Measurements from ENCODE around the gene NFATC2. TPM values are rescaled to one million over a fixed set of nuclear protein-coding genes. Genes with fewer than 3 reads are reported as not detected.

Gene NFATC2
- total RNA-seq, 2 donors from 2014 or later = 5.8 to 7.3 TPM

GRCh38 chr20:51391926-51392325, 150.6 kb downstream of the NFATC2 start:
- TF ChIP-seq, protein P1, sequence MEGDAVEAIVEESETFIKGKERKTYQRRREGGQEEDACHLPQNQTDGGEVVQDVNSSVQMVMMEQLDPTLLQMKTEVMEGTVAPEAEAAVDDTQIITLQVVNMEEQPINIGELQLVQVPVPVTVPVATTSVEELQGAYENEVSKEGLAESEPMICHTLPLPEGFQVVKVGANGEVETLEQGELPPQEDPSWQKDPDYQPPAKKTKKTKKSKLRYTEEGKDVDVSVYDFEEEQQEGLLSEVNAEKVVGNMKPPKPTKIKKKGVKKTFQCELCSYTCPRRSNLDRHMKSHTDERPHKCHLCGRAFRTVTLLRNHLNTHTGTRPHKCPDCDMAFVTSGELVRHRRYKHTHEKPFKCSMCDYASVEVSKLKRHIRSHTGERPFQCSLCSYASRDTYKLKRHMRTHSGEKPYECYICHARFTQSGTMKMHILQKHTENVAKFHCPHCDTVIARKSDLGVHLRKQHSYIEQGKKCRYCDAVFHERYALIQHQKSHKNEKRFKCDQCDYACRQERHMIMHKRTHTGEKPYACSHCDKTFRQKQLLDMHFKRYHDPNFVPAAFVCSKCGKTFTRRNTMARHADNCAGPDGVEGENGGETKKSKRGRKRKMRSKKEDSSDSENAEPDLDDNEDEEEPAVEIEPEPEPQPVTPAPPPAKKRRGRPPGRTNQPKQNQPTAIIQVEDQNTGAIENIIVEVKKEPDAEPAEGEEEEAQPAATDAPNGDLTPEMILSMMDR (IDR thresholded peaks at IDR 0.05) = no peak
- H3K4me1 ChIP-seq = no peaks in the 10 kb centered on the region
- DNase-seq = no peak
- intact Hi-C loops (cut with DNase I) = no loop called here
- no peaks in the 10 kb centered on the region for H3K36me3 ChIP-seq
- no peak overlapping the region for H3K27ac ChIP-seq
- no peak overlapping the region for H3K4me3 ChIP-seq
- H3K27me3 ChIP-seq = no peaks in the 10 kb centered on the region
- H3K9me3 ChIP-seq = no peaks in the 10 kb centered on the region
- no peak overlapping the region for H3K9ac ChIP-seq (ENCODE audit: low read depth in 2 of 2, low read length in 2 of 2)

DNA sequence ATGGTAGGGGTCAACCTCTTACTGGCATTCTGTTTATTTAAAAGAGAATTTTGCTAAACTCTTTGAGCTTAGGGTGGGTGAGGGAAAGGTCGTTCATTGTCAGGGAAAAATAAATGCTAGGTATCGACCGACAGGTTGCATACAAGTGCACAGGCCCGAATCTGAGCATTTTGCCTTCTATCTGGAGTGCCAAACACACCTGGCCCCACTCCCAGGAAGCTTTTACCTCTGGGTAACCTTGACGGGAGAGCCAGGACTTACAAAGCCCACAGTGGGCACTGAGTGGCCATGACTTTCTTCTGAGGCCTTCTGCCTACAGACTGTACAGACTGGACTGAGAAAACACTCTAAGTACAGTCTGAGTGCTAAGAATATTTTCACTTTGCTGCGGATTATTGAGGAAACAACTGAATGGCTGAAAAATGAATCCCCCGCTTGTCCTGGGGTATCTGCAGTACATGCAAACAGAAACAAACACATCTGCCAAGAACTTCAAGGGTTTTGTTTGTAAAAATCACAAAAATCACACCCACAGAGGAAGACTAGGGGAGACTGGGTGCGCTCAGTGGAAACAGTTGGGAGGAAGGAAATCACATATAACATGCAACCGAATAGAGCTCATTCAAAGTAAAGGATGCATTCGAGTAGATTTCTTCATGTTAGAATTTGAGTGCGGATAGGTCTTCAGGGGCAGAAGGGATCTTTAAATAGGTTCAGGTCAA, 152.8 kb downstream of the NFATC2 start:
- Histone ChIP-seq H3K27me3 (no peaks in the 10 kb centered on the region), H3K27ac (no peak overlapping the region), H3K4me3 (no peak overlapping the region), H3K9ac (ENCODE audit: low read depth in 2 of 2, low read length in 2 of 2) (no peak overlapping the region), H3K36me3 (no peaks in the 10 kb centered on the region), H3K9me3 (no peaks in the 10 kb centered on the region), H3K4me1 (no peaks in the 10 kb centered on the region)
- TF ChIP-seq, protein P1 (IDR thresholded peaks at IDR 0.05) = no peak
- no peak for DNase-seq
- intact Hi-C loops (cut with DNase I) = no loop called here

DNA sequence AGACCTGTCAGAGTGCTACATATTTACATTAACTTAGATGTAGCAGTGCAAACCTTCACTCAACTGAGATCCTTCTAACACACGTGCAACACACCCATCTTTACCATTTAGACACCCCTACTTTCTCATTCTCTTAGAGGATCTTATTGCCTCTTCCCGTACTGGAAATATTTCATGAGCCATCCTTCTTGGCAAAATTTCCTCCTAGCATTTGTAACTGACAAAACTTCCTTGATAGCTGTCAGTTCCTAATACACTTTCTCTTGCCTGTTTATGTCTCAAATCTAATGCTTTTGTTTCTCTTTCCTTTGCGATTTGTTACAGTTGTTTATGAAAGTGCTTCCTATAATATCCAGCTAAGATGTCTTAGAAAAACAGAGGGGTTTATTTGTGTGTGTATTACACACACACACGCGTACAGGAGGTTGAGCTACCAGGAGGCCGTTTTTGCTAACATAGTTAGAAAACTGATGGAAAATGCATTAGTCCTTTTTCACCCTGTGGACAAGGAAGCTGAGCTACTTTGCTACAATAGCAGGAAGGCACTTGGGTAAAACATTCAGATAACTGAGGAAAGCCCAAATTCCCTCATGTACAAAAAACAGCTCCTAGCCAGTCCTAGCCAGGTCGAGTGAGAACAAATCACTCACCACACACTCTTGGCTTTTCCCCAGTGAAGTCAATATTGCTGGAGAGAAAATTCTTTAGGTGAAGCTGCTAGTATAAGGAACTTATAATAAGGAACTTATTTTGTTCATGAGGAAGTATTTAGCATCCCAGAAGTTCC, 153.6 kb downstream of the NFATC2 start:
- no peaks in the 10 kb centered on the region for H3K9me3 ChIP-seq
- H3K9ac ChIP-seq (ENCODE audit: low read depth in 2 of 2, low read length in 2 of 2) = no peak overlapping the region
- H3K27me3 ChIP-seq = no peaks in the 10 kb centered on the region
- TF ChIP-seq, protein P1 (IDR thresholded peaks at IDR 0.05) = no peak
- no peak overlapping the region for H3K27ac ChIP-seq
- no peak for DNase-seq
- H3K4me3 ChIP-seq = no peak overlapping the region
- no peaks in the 10 kb centered on the region for H3K4me1 ChIP-seq
- intact Hi-C loops (cut with DNase I) = no loop called here
- no peaks in the 10 kb centered on the region for H3K36me3 ChIP-seq

DNA sequence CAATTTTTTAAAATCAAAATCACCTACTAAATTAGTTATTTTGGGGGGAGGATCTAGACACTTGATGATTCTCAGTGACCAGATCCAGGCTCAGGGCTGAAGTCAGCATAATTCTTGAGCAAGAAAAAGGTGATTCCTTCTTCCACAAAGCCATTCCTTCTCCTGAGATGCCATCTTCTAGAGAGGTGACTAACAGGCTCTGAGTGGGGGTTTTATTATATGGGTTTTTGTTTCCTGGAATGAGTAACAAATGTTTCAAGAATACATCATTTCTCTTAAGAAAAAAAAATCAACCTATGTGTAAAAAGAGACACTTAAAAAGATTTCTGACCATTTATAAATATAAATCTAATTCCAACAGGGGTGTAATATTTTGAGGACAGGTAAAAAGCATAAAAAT, 154.3 kb downstream of the NFATC2 start:
- Histone ChIP-seq H3K27me3 (no peaks in the 10 kb centered on the region), H3K9ac (ENCODE audit: low read depth in 2 of 2, low read length in 2 of 2) (no peak overlapping the region), H3K9me3 (no peaks in the 10 kb centered on the region), H3K4me1 (no peaks in the 10 kb centered on the region), H3K27ac (no peak overlapping the region), H3K4me3 (no peak overlapping the region), H3K36me3 (no peaks in the 10 kb centered on the region)
- TF ChIP-seq, protein P1 (IDR thresholded peaks at IDR 0.05) = no peak
- intact Hi-C loops (cut with DNase I) = no loop called here
- DNase-seq = no peak

- TF ChIP-seq, protein P1 (IDR thresholded peaks at IDR 0.05) = no peak
- Histone ChIP-seq H3K36me3 (no peaks in the 10 kb centered on the region), H3K9me3 (no peaks in the 10 kb centered on the region), H3K27ac (no peak overlapping the region), H3K27me3 (no peaks in the 10 kb centered on the region), H3K4me3 (no peak overlapping the region), H3K9ac (ENCODE audit: low read depth in 2 of 2, low read length in 2 of 2) (no peak overlapping the region), H3K4me1 (no peaks in the 10 kb centered on the region)
- no peak for DNase-seq
- intact Hi-C loops (cut with DNase I) = no loop called here
Measured at GRCh38 chr20:51387125-51387875, 155.2 kb downstream of the NFATC2 start.
